ENCODE results near the gene FUOM. TPM values are rescaled to one million over a fixed set of nuclear protein-coding genes. Genes with fewer than 3 reads are reported as not detected.
A peak's percentile ranks its signal among the peaks of the same experiment; 100 is the strongest.

The FUOM gene
- 38.5 TPM for total RNA-seq

- Histone ChIP-seq H3K4me1 (peaks cover 6 to 12% of the 10 kb centered on the region in 2 donors), H3K9me3 (no peaks in the 10 kb centered on the region), H3K27me3 (no peaks in the 10 kb centered on the region), H3K36me3 (peaks cover 2 to 6% of the 10 kb centered on the region in 2 donors), H3K4me3 (peak within 1 kb of the TSS; percentile 72 to 81), H3K27ac (peak within 1 kb of the TSS; percentile 46)
- intact Hi-C loops (cut with DNase I) = loop anchor here (1.0 kb wide), 1 partner anchor 16 kb away; the partner anchor contains the start of gene ECHS1
- DNase-seq (ENCODE audit: low spot score in 2 of 2) = peak in 1 of 2 donors; percentile 79
- TF ChIP-seq CTCF (IDR thresholded peaks at IDR 0.05) = no peak
Observed at GRCh38 chr10:133357285-133358161, at the start of gene FUOM. FUOM (minus strand) TSS chr10:133358019; CDS start chr10:133358007, 12 bp downstream.

GRCh38 chr10:133405844-133406527, 48.2 kb upstream of the FUOM start:
- no peak for DNase-seq (ENCODE audit: low spot score in 2 of 2)

GRCh38 chr10:133405272-133405671, 47.5 kb upstream of the FUOM start:
- TF ChIP-seq CTCF (IDR thresholded peaks at IDR 0.05) = no peak
- DNase-seq (ENCODE audit: low spot score in 2 of 2) = no peak
- Histone ChIP-seq H3K27me3 (no peaks in the 10 kb centered on the region), H3K9me3 (peaks cover under 1 to 3% of the 10 kb centered on the region in 2 donors), H3K4me3 (no peak overlapping the region), H3K4me1 (no peaks in the 10 kb centered on the region), H3K36me3 (peaks cover 33 to 78% of the 10 kb centered on the region in 2 donors), H3K27ac (no peak overlapping the region)
- intact Hi-C loops (cut with DNase I) = no loop called here

More at GRCh38 chr10:133405844-133406527, 48.2 kb upstream of the FUOM start:
- no peaks in the 10 kb centered on the region for H3K4me1 ChIP-seq
- H3K4me3 ChIP-seq = no peak overlapping the region
- no peak overlapping the region for H3K27ac ChIP-seq
- no peak for TF ChIP-seq CTCF (IDR thresholded peaks at IDR 0.05)
- intact Hi-C loops (cut with DNase I) = no loop called here
- no peaks in the 10 kb centered on the region for H3K27me3 ChIP-seq
- H3K36me3 ChIP-seq = peaks cover 36 to 78% of the 10 kb centered on the region in 2 donors
- peaks cover 5 to 9% of the 10 kb centered on the region in 2 donors for H3K9me3 ChIP-seq

- Histone ChIP-seq H3K27ac (no peak overlapping the region), H3K4me1 (no peaks in the 10 kb centered on the region), H3K4me3 (no peak overlapping the region), H3K36me3 (peaks cover 40 to 78% of the 10 kb centered on the region in 2 donors), H3K27me3 (no peaks in the 10 kb centered on the region), H3K9me3 (no peaks in the 10 kb centered on the region)
- no peak for TF ChIP-seq CTCF (IDR thresholded peaks at IDR 0.05)
- intact Hi-C loops (cut with DNase I) = no loop called here
- no peak for DNase-seq (ENCODE audit: low spot score in 2 of 2)
Observed at GRCh38 chr10:133403784-133404183, 46.0 kb upstream of the FUOM start.

- no peak for TF ChIP-seq CTCF (IDR thresholded peaks at IDR 0.05)
- intact Hi-C loops (cut with DNase I) = no loop called here
- peaks cover 41 to 78% of the 10 kb centered on the region in 2 donors for H3K36me3 ChIP-seq
- H3K9me3 ChIP-seq = no peaks in the 10 kb centered on the region
- H3K4me3 ChIP-seq = no peak overlapping the region
- H3K27ac ChIP-seq = no peak overlapping the region
- no peaks in the 10 kb centered on the region for H3K4me1 ChIP-seq
- H3K27me3 ChIP-seq = no peaks in the 10 kb centered on the region
- no peak for DNase-seq (ENCODE audit: low spot score in 2 of 2)
Observed at GRCh38 chr10:133403359-133403758, 45.5 kb upstream of the FUOM start.
